Osteocyte (in vitro differentiated cells): ENCODE data around the gene AXDND1. TPM values are rescaled to one million over a fixed set of nuclear protein-coding genes. Genes with fewer than 3 reads are reported as not detected.

ENCODE experiments used
- DNase-seq: peaks from one replicate; pipeline ENCODE4 v3.0.0; 2021; ENCODE audit warnings: mixed read lengths; ENCODE audit not compliant: unreplicated experiment; ENCODE audit errors: extremely low spot score
- H3K27ac Mint-ChIP-seq: one replicate; pipeline ENCODE4 v1.8.0; 2021; ENCODE audit warnings: mild to moderate bottlenecking, mixed read lengths; ENCODE audit not compliant: unreplicated experiment
- H3K27me3 Mint-ChIP-seq: one replicate; pipeline ENCODE4 v1.8.0; 2021; ENCODE audit warnings: mixed read lengths; ENCODE audit not compliant: unreplicated experiment
- H3K36me3 Mint-ChIP-seq: one replicate; pipeline ENCODE4 v1.8.0; 2021; ENCODE audit warnings: mixed read lengths; ENCODE audit not compliant: unreplicated experiment
- H3K4me1 Mint-ChIP-seq: one replicate; pipeline ENCODE4 v1.8.0; 2021; ENCODE audit warnings: mixed read lengths; ENCODE audit not compliant: unreplicated experiment
- H3K4me3 Mint-ChIP-seq: one replicate; pipeline ENCODE4 v1.8.0; 2021; ENCODE audit warnings: mild to moderate bottlenecking, moderate library complexity, mixed read lengths; ENCODE audit not compliant: unreplicated experiment
- H3K9me3 Mint-ChIP-seq: one replicate; pipeline ENCODE4 v1.8.0; 2021; ENCODE audit warnings: mixed read lengths; ENCODE audit not compliant: unreplicated experiment
- total RNA-seq: library from RNA; stranded (reverse); gene quantifications from 2 replicates; pipeline ENCODE4 v1.2.1, GENCODE V29; 2021
- TF ChIP-seq, protein P1 (sequence below): fragments of 200-600 bp; sonication (generic); IDR thresholded peaks from 2 replicates; pipeline ENCODE4 v1.5.0; 2021; ENCODE audit warnings: antibody characterized with exemption, mild to moderate bottlenecking, moderate library complexity

Gene AXDND1
- total RNA-seq, 1 donor from 2014 or later: 0.70 TPM

DNA sequence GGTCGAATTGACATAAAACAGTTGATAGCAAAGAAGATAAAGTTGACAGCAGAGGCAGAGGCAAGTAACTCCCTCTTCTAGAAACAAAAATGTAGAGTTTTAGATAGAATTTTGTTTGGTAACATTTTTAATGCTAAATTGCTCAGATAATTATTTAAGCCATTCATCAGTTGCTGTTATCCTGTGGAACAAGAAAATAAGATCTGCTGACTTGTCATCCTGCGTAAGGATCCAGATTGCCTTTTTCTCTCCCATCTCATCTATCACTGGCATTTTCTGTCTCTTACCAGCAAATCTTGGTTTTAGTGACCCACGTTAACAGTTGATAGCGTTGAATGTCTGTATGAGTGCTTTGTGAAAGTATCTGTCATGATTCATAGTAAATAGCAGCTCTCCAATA lies 42.3 kb upstream of the AXDND1 start:
- Mint-ChIP-seq H3K36me3 (peaks cover 38% of the 10 kb centered on the region), H3K4me3 (no peak overlapping the region), H3K27ac (no peak overlapping the region), H3K9me3 (peaks cover 5% of the 10 kb centered on the region), H3K27me3 (no peaks in the 10 kb centered on the region), H3K4me1 (no peaks in the 10 kb centered on the region)
- no peak for DNase-seq
- TF ChIP-seq, protein P1, sequence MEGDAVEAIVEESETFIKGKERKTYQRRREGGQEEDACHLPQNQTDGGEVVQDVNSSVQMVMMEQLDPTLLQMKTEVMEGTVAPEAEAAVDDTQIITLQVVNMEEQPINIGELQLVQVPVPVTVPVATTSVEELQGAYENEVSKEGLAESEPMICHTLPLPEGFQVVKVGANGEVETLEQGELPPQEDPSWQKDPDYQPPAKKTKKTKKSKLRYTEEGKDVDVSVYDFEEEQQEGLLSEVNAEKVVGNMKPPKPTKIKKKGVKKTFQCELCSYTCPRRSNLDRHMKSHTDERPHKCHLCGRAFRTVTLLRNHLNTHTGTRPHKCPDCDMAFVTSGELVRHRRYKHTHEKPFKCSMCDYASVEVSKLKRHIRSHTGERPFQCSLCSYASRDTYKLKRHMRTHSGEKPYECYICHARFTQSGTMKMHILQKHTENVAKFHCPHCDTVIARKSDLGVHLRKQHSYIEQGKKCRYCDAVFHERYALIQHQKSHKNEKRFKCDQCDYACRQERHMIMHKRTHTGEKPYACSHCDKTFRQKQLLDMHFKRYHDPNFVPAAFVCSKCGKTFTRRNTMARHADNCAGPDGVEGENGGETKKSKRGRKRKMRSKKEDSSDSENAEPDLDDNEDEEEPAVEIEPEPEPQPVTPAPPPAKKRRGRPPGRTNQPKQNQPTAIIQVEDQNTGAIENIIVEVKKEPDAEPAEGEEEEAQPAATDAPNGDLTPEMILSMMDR: no peak

DNA sequence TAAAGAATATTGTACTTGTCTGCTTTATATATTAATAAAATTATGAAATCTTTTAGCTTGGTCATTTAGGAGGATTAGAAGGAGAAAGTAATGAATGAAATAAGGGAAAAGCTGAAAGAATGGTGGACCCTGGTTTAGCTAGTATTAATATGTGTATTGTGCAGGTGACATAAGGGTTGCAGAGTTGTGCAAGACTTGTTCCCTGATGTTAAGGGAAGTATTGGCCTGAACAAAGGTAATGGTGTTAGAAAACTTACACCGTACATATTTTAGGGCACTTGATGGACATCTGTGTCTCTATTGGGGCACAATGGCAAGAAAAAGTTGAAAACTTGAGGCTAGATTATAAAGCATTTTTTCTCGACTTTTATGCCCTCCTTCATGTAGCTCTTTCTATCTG lies 39.9 kb upstream of the AXDND1 start:
- H3K4me3 Mint-ChIP-seq: no peak overlapping the region
- TF ChIP-seq, protein P1: no peak
- no peak overlapping the region for H3K27ac Mint-ChIP-seq
- H3K36me3 Mint-ChIP-seq: peaks cover 39% of the 10 kb centered on the region
- H3K27me3 Mint-ChIP-seq: no peaks in the 10 kb centered on the region
- DNase-seq: no peak
- H3K4me1 Mint-ChIP-seq: no peaks in the 10 kb centered on the region
- H3K9me3 Mint-ChIP-seq: peaks cover 5% of the 10 kb centered on the region

DNA sequence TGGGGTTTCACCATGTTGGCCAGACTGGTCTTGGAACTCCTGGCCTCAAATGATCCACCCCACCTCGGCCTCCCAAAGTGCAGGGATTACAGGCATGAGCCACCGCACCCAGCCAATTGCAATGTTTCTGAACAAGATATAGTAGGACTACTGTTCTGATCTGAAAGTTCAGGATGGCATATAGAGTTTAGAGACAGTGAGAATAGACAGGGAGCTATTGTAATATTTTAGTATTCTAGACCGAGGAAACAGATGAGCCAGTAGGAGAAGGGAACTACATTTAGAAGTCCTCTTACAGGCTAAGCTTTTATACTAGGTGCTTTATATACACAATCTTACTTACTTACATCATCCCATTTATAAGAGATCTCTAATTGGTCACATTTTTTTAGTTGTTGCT lies 39.0 kb upstream of the AXDND1 start:
- Mint-ChIP-seq H3K9me3 (no peaks in the 10 kb centered on the region), H3K4me1 (no peaks in the 10 kb centered on the region), H3K4me3 (no peak overlapping the region), H3K36me3 (peaks cover 31% of the 10 kb centered on the region), H3K27me3 (no peaks in the 10 kb centered on the region), H3K27ac (no peak overlapping the region)
- TF ChIP-seq, protein P1: no peak
- DNase-seq: no peak

DNA sequence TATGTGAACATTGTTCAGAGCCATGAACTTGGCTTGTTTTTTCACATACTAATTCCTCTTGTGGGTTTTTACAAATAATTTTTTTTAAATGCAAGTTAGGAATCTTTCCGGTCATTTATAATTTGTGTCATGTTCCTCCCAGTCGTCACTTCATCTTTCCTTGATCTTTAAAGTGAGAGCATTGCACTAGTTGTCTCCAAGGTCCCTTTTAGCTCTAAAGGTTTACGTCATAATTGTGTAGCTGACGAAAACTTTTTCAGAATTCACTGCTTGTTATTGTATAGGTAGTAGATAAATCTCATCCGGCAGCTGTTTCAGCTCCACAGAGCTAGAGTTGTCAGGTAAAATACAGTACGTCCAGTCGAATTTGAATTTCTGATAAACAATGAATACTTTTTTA lies 38.6 kb upstream of the AXDND1 start:
- Mint-ChIP-seq H3K9me3 (no peaks in the 10 kb centered on the region), H3K27me3 (no peaks in the 10 kb centered on the region), H3K27ac (no peak overlapping the region), H3K36me3 (peaks cover 27% of the 10 kb centered on the region), H3K4me1 (no peaks in the 10 kb centered on the region), H3K4me3 (no peak overlapping the region)
- DNase-seq: no peak
- TF ChIP-seq, protein P1: no peak

DNA sequence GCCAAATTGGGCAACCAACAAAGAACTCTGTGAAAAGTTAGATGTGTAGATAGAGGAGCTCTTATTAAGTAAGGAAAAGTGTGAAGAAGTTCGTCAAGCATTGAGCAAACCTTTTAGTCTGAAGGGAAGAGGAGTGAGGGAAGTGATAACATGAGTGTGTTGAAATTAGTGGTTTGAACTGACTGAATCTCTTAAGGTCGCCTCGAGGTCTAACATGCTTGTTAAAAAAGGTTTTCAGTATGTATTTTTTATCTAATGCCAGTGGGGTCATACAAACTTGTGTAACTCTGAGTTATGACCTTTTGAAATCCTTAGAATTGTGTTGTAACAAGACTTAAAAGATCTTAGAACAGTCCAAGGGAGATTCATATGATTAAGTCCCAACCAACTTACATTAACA lies 38.1 kb upstream of the AXDND1 start:
- TF ChIP-seq, protein P1: no peak
- H3K9me3 Mint-ChIP-seq: no peaks in the 10 kb centered on the region
- H3K4me1 Mint-ChIP-seq: no peaks in the 10 kb centered on the region
- DNase-seq: no peak
- H3K36me3 Mint-ChIP-seq: peaks cover 24% of the 10 kb centered on the region
- no peak overlapping the region for H3K27ac Mint-ChIP-seq
- H3K27me3 Mint-ChIP-seq: no peaks in the 10 kb centered on the region
- H3K4me3 Mint-ChIP-seq: no peak overlapping the region
